ENCODE data around the gene CBX7. TPM values are rescaled to one million over a fixed set of nuclear protein-coding genes. Genes with fewer than 3 reads are reported as not detected.
A peak's percentile ranks its signal among the peaks of the same experiment; 100 is the strongest.

Gene CBX7
- total and polyA plus RNA-seq, 2 donors from 2014 or later = 39.3 to 65.2 TPM

GRCh38 chr22:39149915-39150847, 2.3 kb downstream of the CBX7 start:
- Histone ChIP-seq H3K4me3 (ENCODE audit: low read length in 3 of 3) (no peak overlapping the region), H3K27ac (ENCODE audit: low read depth in 2 of 2, low read length in 2 of 2) (peak overlapping the region in 1 of 2 donors; percentile 14), H3K9me3 (ENCODE audit: control insufficient read depth in 2 of 3, insufficient read depth in 1 of 3, low read length in 3 of 3) (no peaks in the 10 kb centered on the region), H3K27me3 (ENCODE audit: control insufficient read depth, insufficient read depth, low read length) (peaks cover 13% of the 10 kb centered on the region), H3K4me1 (ENCODE audit: control insufficient read depth in 2 of 3, insufficient read depth in 2 of 3, low read depth in 1 of 3, low read length in 3 of 3) (peaks cover 0 to 32% (median 14%) of the 10 kb centered on the region in 3 donors), H3K36me3 (ENCODE audit: control insufficient read depth in 2 of 3, insufficient read depth in 3 of 3, low read length in 3 of 3) (peaks cover 0 to 5% (median 4%) of the 10 kb centered on the region in 3 donors), H3K9ac (ENCODE audit: low read length in 3 of 3) (no peak overlapping the region)
- DNase-seq (no peak), FAIRE-seq (no peak)
- no peak for TF ChIP-seq CTCF (IDR thresholded peaks at IDR 0.05; ENCODE audit: borderline replicate concordance, extremely low read depth, insufficient read depth)
- intact Hi-C loops (cut with DNase I) = no loop called here

- Histone ChIP-seq H3K9ac (ENCODE audit: low read length in 3 of 3) (no peak overlapping the region), H3K27ac (ENCODE audit: low read depth in 2 of 2, low read length in 2 of 2) (peak overlapping the region; percentile 57 to 82), H3K27me3 (ENCODE audit: control insufficient read depth, insufficient read depth, low read length) (peaks cover 4% of the 10 kb centered on the region), H3K36me3 (ENCODE audit: control insufficient read depth in 2 of 3, insufficient read depth in 3 of 3, low read length in 3 of 3) (peaks cover 0 to 5% (median 4%) of the 10 kb centered on the region in 3 donors), H3K9me3 (ENCODE audit: control insufficient read depth in 2 of 3, insufficient read depth in 1 of 3, low read length in 3 of 3) (no peaks in the 10 kb centered on the region), H3K4me3 (ENCODE audit: low read length in 3 of 3) (no peak overlapping the region), H3K4me1 (ENCODE audit: control insufficient read depth in 2 of 3, insufficient read depth in 2 of 3, low read depth in 1 of 3, low read length in 3 of 3) (peaks cover 0 to 39% (median 14%) of the 10 kb centered on the region in 3 donors)
- no peak for TF ChIP-seq CTCF (IDR thresholded peaks at IDR 0.05; ENCODE audit: borderline replicate concordance, extremely low read depth, insufficient read depth)
- FAIRE-seq (no peak), DNase-seq (peak in 3 of 5 donors; percentile 39 to 72 (median 41))
- intact Hi-C loops (cut with DNase I) = no loop called here
Observed at GRCh38 chr22:39148727-39149535, 3.5 kb downstream of the CBX7 start.

- H3K27me3 ChIP-seq (ENCODE audit: control insufficient read depth, insufficient read depth, low read length) = no peaks in the 10 kb centered on the region
- no peaks in the 10 kb centered on the region for H3K9me3 ChIP-seq (ENCODE audit: control insufficient read depth in 2 of 3, insufficient read depth in 1 of 3, low read length in 3 of 3)
- peaks cover 0 to 43% (median 14%) of the 10 kb centered on the region in 3 donors for H3K4me1 ChIP-seq (ENCODE audit: control insufficient read depth in 2 of 3, insufficient read depth in 2 of 3, low read depth in 1 of 3, low read length in 3 of 3)
- H3K9ac ChIP-seq (ENCODE audit: low read length in 3 of 3) = no peak overlapping the region
- TF ChIP-seq CTCF (IDR thresholded peaks at IDR 0.05; ENCODE audit: borderline replicate concordance, extremely low read depth, insufficient read depth) = no peak
- peak in 2 of 5 donors; percentile 4 to 39 for DNase-seq
- H3K27ac ChIP-seq (ENCODE audit: low read depth in 2 of 2, low read length in 2 of 2) = peak overlapping the region; percentile 57 to 82
- intact Hi-C loops (cut with DNase I) = no loop called here
- peaks cover 0 to 5% (median 4%) of the 10 kb centered on the region in 3 donors for H3K36me3 ChIP-seq (ENCODE audit: control insufficient read depth in 2 of 3, insufficient read depth in 3 of 3, low read length in 3 of 3)
- no peak for FAIRE-seq
- no peak overlapping the region for H3K4me3 ChIP-seq (ENCODE audit: low read length in 3 of 3)
Observed at GRCh38 chr22:39148026-39148726, 4.3 kb downstream of the CBX7 start.
